ENCODE results near the gene ZXDC. TPM values are rescaled to one million over a fixed set of nuclear protein-coding genes. Genes with fewer than 3 reads are reported as not detected.

Gene ZXDC
- total RNA-seq, 1 donor from 2014 or later: 36.8 TPM

GRCh38 chr3:126494970-126495230 is 19.2 kb upstream of the ZXDC start:
- H3K4me1 ChIP-seq: peaks cover 3% of the 10 kb centered on the region

DNA sequence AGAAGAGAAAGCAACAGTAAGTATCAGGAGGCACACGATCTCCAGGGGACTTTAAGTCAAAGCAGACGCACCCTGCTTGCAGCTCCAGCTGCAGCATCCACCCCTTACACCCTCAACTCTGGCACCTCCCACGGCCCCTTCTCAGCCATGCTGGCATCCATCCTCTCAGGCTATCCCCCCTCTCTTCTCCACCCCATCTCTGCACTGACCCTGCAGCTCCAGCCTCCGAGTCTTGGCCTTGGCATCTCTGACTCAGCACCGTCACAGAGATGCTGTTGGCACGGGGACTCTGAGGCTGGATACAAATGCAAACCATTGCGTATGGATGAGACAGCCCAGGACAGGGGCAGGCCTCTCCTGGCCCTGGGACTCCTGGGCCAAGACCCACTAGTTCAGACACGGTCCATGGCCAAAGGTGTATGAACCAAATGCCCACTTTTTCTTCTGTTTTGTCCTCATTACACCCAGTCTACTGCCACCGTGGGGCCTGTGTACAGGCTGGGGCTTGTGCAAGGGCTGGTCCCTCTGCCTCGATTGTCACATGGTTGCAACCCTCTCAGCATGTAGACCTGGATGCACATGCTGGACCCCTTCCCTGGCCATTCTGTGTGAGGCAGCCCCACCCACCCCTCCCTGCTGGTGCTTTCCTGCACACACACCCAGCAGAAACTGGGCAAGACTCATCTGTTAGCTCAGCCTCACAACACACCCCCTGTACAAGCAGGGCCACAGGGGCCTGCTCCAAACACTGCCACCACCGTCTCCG is 18.7 kb upstream of the ZXDC start:
- no peak for DNase-seq (ENCODE audit: extremely low spot score in 2 of 2)
- TF ChIP-seq CTCF (IDR thresholded peaks at IDR 0.05) (no peak), POLR2A (IDR thresholded peaks at IDR 0.05) (no peak)
- H3K4me3 ChIP-seq: no peak overlapping the region
- H3K4me1 ChIP-seq: peaks cover 3% of the 10 kb centered on the region
- H3K9me3 ChIP-seq: no peaks in the 10 kb centered on the region
- H3K27ac ChIP-seq: no peak overlapping the region
- H3K27me3 ChIP-seq: no peaks in the 10 kb centered on the region
- no peaks in the 10 kb centered on the region for H3K36me3 ChIP-seq
- intact Hi-C loops (cut with DNase I): no loop called here

More at GRCh38 chr3:126494970-126495230, 19.2 kb upstream of the ZXDC start:
- Histone ChIP-seq H3K27me3 (no peaks in the 10 kb centered on the region), H3K4me3 (no peak overlapping the region), H3K27ac (no peak overlapping the region), H3K36me3 (no peaks in the 10 kb centered on the region), H3K9me3 (no peaks in the 10 kb centered on the region)
- intact Hi-C loops (cut with DNase I): no loop called here
- DNase-seq (ENCODE audit: extremely low spot score in 2 of 2): no peak
- no peak for TF ChIP-seq POLR2AphosphoS5 (IDR thresholded peaks at IDR 0.05; ENCODE audit: insufficient read depth in 1 of 2, low read depth in 1 of 2)

DNA sequence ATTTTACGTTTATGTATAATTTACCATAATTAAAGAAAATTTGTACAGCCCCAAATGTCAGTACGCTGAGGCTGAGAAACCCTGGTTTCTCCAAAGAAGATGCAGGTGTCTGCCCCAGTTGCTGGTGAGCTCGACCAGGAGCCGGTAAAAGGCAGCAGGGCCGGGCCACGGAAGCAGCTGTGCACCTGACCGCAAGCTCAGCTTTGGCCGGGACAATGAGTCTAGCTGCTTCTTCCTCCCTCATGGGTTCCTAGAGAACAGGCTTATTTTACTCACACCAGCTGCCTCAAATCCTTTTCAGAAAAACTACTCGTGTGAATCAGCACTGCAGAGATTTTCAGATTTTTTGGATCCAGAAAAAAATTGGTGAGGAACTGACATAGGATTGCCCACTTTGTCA is 18.0 kb upstream of the ZXDC start:
- intact Hi-C loops (cut with DNase I): no loop called here
- Histone ChIP-seq H3K9me3 (no peaks in the 10 kb centered on the region), H3K36me3 (no peaks in the 10 kb centered on the region), H3K27me3 (no peaks in the 10 kb centered on the region), H3K4me3 (no peak overlapping the region), H3K27ac (no peak overlapping the region), H3K4me1 (peaks cover 3% of the 10 kb centered on the region)
- no peak for DNase-seq (ENCODE audit: extremely low spot score in 2 of 2)
- TF ChIP-seq POLR2A (IDR thresholded peaks at IDR 0.05) (no peak), CTCF (IDR thresholded peaks at IDR 0.05) (no peak), POLR2AphosphoS5 (IDR thresholded peaks at IDR 0.05; ENCODE audit: insufficient read depth in 1 of 2, low read depth in 1 of 2) (no peak)

DNA sequence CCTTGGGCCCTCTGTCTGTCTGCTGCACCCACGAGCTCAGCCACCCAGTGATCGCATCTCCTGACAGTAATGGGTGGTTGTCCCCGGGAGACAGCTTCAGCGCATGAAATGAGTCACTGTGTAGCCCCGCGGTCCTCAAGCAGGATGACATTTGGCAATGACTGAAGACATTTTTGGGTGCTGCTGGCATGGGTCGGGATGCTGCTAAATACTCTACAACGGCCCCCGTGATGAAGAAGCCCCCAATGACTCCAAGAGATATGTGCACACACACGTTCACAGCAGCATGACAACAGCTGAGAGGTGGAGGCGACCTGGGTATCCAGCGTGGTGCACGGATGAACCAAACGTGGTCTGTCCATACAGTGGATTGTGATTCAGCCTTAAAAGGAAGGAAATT is 17.4 kb upstream of the ZXDC start:
- no peak for DNase-seq (ENCODE audit: extremely low spot score in 2 of 2)
- no peak overlapping the region for H3K4me3 ChIP-seq
- intact Hi-C loops (cut with DNase I): no loop called here
- H3K9me3 ChIP-seq: no peaks in the 10 kb centered on the region
- no peak overlapping the region for H3K27ac ChIP-seq
- H3K27me3 ChIP-seq: no peaks in the 10 kb centered on the region
- no peaks in the 10 kb centered on the region for H3K36me3 ChIP-seq
- TF ChIP-seq CTCF (IDR thresholded peaks at IDR 0.05) (no peak), POLR2A (IDR thresholded peaks at IDR 0.05) (no peak), POLR2AphosphoS5 (IDR thresholded peaks at IDR 0.05; ENCODE audit: insufficient read depth in 1 of 2, low read depth in 1 of 2) (no peak)
- peaks cover 3% of the 10 kb centered on the region for H3K4me1 ChIP-seq

GRCh38 chr3:126491221-126492013 is 15.7 kb upstream of the ZXDC start:
- no peaks in the 10 kb centered on the region for H3K36me3 ChIP-seq
- no peak overlapping the region for H3K27ac ChIP-seq
- peaks cover 15% of the 10 kb centered on the region for H3K4me1 ChIP-seq
- H3K4me3 ChIP-seq: no peak overlapping the region
- H3K9me3 ChIP-seq: no peaks in the 10 kb centered on the region
- no peak for TF ChIP-seq POLR2A (IDR thresholded peaks at IDR 0.05)
- TF ChIP-seq POLR2AphosphoS5 (IDR thresholded peaks at IDR 0.05; ENCODE audit: insufficient read depth in 1 of 2, low read depth in 1 of 2): no peak
- no peak for TF ChIP-seq CTCF (IDR thresholded peaks at IDR 0.05)
- intact Hi-C loops (cut with DNase I): no loop called here
- no peaks in the 10 kb centered on the region for H3K27me3 ChIP-seq
- DNase-seq (ENCODE audit: extremely low spot score in 2 of 2): no peak
